HG03442 (cell line): ENCODE measurements around the gene LTBR.

ENCODE experiments used
- ATAC-seq: cut with Tn5 transposase; IDR thresholded peaks from one replicate; pipeline ENCODE4 v1.9.1; 2021; ENCODE audit warnings: mild to moderate bottlenecking, moderate library complexity; ENCODE audit not compliant: unreplicated experiment

The LTBR gene

GRCh38 chr12:6382371-6382770 is 1.6 kb upstream of the LTBR start:
- ATAC-seq = no peak

- ATAC-seq = no peak
Observed at GRCh38 chr12:6382982-6383381, 980 bp upstream of the LTBR start.

- ATAC-seq = no peak
Observed at GRCh38 chr12:6384499-6385436, 806 bp downstream of the LTBR start.

GRCh38 chr12:6386038-6386437 is 2.1 kb downstream of the LTBR start:
- no peak for ATAC-seq

GRCh38 chr12:6386491-6386890 is 2.5 kb downstream of the LTBR start:
- no peak for ATAC-seq

- ATAC-seq = no peak
Observed at GRCh38 chr12:6387541-6387940, 3.6 kb downstream of the LTBR start.

GRCh38 chr12:6390084-6390799 is 6.3 kb downstream of the LTBR start:
- ATAC-seq = no peak

GRCh38 chr12:6391013-6391412 is 7.1 kb downstream of the LTBR start:
- no peak for ATAC-seq

- no peak for ATAC-seq
Observed at GRCh38 chr12:6392504-6392903, 8.5 kb downstream of the LTBR start.

GRCh38 chr12:6393109-6393508 is 9.1 kb downstream of the LTBR start:
- no peak for ATAC-seq

- no peak for ATAC-seq
Observed at GRCh38 chr12:6394398-6394797, 10.4 kb downstream of the LTBR start.

GRCh38 chr12:6396031-6396430 is 12.1 kb downstream of the LTBR start:
- ATAC-seq = no peak

- no peak for ATAC-seq
Observed at GRCh38 chr12:6399884-6400644, 16.1 kb downstream of the LTBR start.

- ATAC-seq = no peak
Observed at GRCh38 chr12:6404390-6404789, 20.4 kb downstream of the LTBR start.

GRCh38 chr12:6405963-6406362 is 22.0 kb downstream of the LTBR start:
- no peak for ATAC-seq

- no peak for ATAC-seq
Observed at GRCh38 chr12:6407236-6407954, 23.4 kb downstream of the LTBR start.

GRCh38 chr12:6416596-6416995 is 32.6 kb downstream of the LTBR start:
- no peak for ATAC-seq

- no peak for ATAC-seq
Observed at GRCh38 chr12:6418796-6419195, 34.8 kb downstream of the LTBR start.

GRCh38 chr12:6420364-6420763 is 36.4 kb downstream of the LTBR start:
- no peak for ATAC-seq

- ATAC-seq = no peak
Observed at GRCh38 chr12:6423267-6424007, 39.5 kb downstream of the LTBR start.
